ENCODE results near the gene PCTP. TPM values are rescaled to one million over a fixed set of nuclear protein-coding genes. Genes with fewer than 3 reads are reported as not detected.
A peak's percentile ranks its signal among the peaks of the same experiment; 100 is the strongest.

PCTP gene
- total and polyA plus RNA-seq, 9 of the 15 experiments (the other 6 are each of a cell fraction or from before 2014, with no cell fraction given): 10.9 to 62.3 (median 41.2) TPM

DNA sequence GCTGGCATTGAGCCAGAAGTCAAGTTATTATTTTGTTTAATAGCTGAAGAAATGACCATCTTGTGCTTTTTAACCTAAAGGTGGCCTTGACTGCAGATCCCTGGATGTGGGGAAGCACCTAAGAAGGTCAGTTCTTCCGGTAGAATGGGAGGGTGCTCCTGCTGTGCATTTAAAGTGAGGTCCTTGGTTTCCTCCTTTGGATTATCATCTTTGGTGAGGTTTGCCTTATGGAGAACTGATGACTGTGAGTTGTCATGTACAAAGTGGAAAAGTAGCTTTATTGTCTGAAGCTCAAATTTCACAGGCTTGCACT lies 66.5 kb downstream of the PCTP start:
- ATAC-seq: peak; percentile 63
- H3K4me3 ChIP-seq: no peak overlapping the region
- H3K9me1 ChIP-seq (ENCODE audit: control insufficient read depth, insufficient read depth, low read length): no peaks in the 10 kb centered on the region
- peak overlapping the region; percentile 86 for H2AFZ ChIP-seq (ENCODE audit: low read depth, low read length)
- ChIA-PET POLR2A (interaction anchor here (0.6 to 3.3 kb wide), 9 partner anchors 9 to 161 kb away, joined by 3 to 27 read pairs (median 4); partner anchors contain the start of gene PCTP), CTCF (ENCODE audit: low intra/inter-chr PET ratio) (no interaction called here)
- no peaks in the 10 kb centered on the region for H3K36me3 ChIP-seq (ENCODE audit: control insufficient read depth, insufficient read depth, low read length)
- H3K4me2 ChIP-seq (ENCODE audit: insufficient read depth, low read length): peak overlapping the region; percentile 81
- no TSS peak for BruUV-seq (replicated peaks)
- in situ Hi-C loops (cut with MboI): no loop called here
- peak; percentile 18 to 61 (median 34) for DNase-seq (ENCODE audit: extremely low read depth in 1 of 4, low spot score in 3 of 4)
- peak overlapping the region; percentile 23 to 63; a peak in 3 of 4 replicates for H3K9ac ChIP-seq (ENCODE audit: insufficient read depth in 1 of 2, low read depth in 2 of 2, low read length in 2 of 2)
- no peaks in the 10 kb centered on the region for H3K79me2 ChIP-seq (ENCODE audit: control insufficient read depth, insufficient read depth, low read length)
- no peak for FAIRE-seq
- H3K27me3 ChIP-seq (ENCODE audit: control insufficient read depth in 2 of 2, insufficient read depth in 2 of 2, low read length in 2 of 2): no peaks in the 10 kb centered on the region
- no peaks in the 10 kb centered on the region for H4K20me1 ChIP-seq (replicated peaks; ENCODE audit: control insufficient read depth, insufficient read depth, low read length)
- peaks cover 21 to 62% of the 10 kb centered on the region in 2 experiments; a peak in 4 of 5 replicates for H3K4me1 ChIP-seq (replicated peaks in 1 of 2; ENCODE audit: control insufficient read depth in 2 of 2, insufficient read depth in 2 of 2, low read length in 2 of 2)
- H3K9me3 ChIP-seq (replicated peaks; ENCODE audit: control insufficient read depth, insufficient read depth, low read depth, low read length): no peaks in the 10 kb centered on the region; the same call in 1 of the 2 replicates
- H3K27ac ChIP-seq (ENCODE audit: extremely low read depth, low read depth, low read length): peak overlapping the region; percentile 92
- 0% methylated on average over 1 of the region's 1 CpG for WGBS (ENCODE audit: insufficient coverage, low coverage, missing lambda C conversion rate)
- intact Hi-C loops (cut with micrococcal nuclease): loop anchor here (5.0 kb wide), 2 partner anchors 35 to 80 kb away; no protein-coding TSS in a partner anchor
- no peak for TF ChIP-seq SMAD1 (IDR thresholded peaks at IDR 0.05; ENCODE audit: low read depth, low read length, partially characterized antibody)
- TF ChIP-seq MCM3 (IDR thresholded peaks at IDR 0.05): no peak
- TF ChIP-seq GABPA (tag; conservative IDR thresholded peaks at IDR 0.05; ENCODE audit: low read depth): 0 out of 2 replicates have a peak, but pooled peaks have one; percentile 47
- TF ChIP-seq, protein P1, sequence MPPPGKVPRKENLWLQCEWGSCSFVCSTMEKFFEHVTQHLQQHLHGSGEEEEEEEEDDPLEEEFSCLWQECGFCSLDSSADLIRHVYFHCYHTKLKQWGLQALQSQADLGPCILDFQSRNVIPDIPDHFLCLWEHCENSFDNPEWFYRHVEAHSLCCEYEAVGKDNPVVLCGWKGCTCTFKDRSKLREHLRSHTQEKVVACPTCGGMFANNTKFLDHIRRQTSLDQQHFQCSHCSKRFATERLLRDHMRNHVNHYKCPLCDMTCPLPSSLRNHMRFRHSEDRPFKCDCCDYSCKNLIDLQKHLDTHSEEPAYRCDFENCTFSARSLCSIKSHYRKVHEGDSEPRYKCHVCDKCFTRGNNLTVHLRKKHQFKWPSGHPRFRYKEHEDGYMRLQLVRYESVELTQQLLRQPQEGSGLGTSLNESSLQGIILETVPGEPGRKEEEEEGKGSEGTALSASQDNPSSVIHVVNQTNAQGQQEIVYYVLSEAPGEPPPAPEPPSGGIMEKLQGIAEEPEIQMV (tag; conservative IDR thresholded peaks at IDR 0.05; ENCODE audit: low read depth): 0 out of 2 replicates have a peak, but pooled peaks have one; percentile 11
- no peak for TF ChIP-seq WHSC1 (IDR thresholded peaks at IDR 0.05; ENCODE audit: low read length)
- no peak for TF ChIP-seq EGR1 (conservative IDR thresholded peaks at IDR 0.05)
- TF ChIP-seq RFX7 (CRISPR knock-in tag; IDR thresholded peaks at IDR 0.05): no peak
- TF ChIP-seq, protein P2, sequence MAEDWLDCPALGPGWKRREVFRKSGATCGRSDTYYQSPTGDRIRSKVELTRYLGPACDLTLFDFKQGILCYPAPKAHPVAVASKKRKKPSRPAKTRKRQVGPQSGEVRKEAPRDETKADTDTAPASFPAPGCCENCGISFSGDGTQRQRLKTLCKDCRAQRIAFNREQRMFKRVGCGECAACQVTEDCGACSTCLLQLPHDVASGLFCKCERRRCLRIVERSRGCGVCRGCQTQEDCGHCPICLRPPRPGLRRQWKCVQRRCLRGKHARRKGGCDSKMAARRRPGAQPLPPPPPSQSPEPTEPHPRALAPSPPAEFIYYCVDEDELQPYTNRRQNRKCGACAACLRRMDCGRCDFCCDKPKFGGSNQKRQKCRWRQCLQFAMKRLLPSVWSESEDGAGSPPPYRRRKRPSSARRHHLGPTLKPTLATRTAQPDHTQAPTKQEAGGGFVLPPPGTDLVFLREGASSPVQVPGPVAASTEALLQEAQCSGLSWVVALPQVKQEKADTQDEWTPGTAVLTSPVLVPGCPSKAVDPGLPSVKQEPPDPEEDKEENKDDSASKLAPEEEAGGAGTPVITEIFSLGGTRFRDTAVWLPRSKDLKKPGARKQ (CRISPR knock-in tag; IDR thresholded peaks at IDR 0.05): no peak
- TF ChIP-seq KAT7 (CRISPR knock-in tag; IDR thresholded peaks at IDR 0.05; ENCODE audit: borderline replicate concordance): no peak
- TF ChIP-seq GATAD2A (IDR thresholded peaks at IDR 0.05): no peak
- TF ChIP-seq, protein P3, sequence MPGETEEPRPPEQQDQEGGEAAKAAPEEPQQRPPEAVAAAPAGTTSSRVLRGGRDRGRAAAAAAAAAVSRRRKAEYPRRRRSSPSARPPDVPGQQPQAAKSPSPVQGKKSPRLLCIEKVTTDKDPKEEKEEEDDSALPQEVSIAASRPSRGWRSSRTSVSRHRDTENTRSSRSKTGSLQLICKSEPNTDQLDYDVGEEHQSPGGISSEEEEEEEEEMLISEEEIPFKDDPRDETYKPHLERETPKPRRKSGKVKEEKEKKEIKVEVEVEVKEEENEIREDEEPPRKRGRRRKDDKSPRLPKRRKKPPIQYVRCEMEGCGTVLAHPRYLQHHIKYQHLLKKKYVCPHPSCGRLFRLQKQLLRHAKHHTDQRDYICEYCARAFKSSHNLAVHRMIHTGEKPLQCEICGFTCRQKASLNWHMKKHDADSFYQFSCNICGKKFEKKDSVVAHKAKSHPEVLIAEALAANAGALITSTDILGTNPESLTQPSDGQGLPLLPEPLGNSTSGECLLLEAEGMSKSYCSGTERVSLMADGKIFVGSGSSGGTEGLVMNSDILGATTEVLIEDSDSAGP (CRISPR knock-in tag; IDR thresholded peaks at IDR 0.05): no peak
- TF ChIP-seq, protein P4, sequence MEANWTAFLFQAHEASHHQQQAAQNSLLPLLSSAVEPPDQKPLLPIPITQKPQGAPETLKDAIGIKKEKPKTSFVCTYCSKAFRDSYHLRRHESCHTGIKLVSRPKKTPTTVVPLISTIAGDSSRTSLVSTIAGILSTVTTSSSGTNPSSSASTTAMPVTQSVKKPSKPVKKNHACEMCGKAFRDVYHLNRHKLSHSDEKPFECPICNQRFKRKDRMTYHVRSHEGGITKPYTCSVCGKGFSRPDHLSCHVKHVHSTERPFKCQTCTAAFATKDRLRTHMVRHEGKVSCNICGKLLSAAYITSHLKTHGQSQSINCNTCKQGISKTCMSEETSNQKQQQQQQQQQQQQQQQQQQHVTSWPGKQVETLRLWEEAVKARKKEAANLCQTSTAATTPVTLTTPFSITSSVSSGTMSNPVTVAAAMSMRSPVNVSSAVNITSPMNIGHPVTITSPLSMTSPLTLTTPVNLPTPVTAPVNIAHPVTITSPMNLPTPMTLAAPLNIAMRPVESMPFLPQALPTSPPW (CRISPR knock-in tag; IDR thresholded peaks at IDR 0.05): no peak
- no peak for TF ChIP-seq SREBF1 (IDR thresholded peaks at IDR 0.05; ENCODE audit: borderline replicate concordance, low read depth, low read length)
- TF ChIP-seq PTTG1 (tag; IDR thresholded peaks at IDR 0.05; ENCODE audit: low read depth): no peak
